MM.1S (cell line): ENCODE data around the gene MARK3.

Source experiments
- EZH2phosphoT487 ChIP-seq: fragments of 300-600 bp; sonication (generic); IDR thresholded peaks from 2 replicates; pipeline ENCODE4 v1.6.1; 2018; ENCODE audit warnings: antibody characterized with exemption, low read length
- TF ChIP-seq, protein P1 (sequence below): fragments of 300-600 bp; sonication (generic); IDR thresholded peaks from 2 replicates; pipeline ENCODE4 v1.5.1; 2016; ENCODE audit warnings: antibody characterized with exemption, low read length, mixed read lengths

DNA sequence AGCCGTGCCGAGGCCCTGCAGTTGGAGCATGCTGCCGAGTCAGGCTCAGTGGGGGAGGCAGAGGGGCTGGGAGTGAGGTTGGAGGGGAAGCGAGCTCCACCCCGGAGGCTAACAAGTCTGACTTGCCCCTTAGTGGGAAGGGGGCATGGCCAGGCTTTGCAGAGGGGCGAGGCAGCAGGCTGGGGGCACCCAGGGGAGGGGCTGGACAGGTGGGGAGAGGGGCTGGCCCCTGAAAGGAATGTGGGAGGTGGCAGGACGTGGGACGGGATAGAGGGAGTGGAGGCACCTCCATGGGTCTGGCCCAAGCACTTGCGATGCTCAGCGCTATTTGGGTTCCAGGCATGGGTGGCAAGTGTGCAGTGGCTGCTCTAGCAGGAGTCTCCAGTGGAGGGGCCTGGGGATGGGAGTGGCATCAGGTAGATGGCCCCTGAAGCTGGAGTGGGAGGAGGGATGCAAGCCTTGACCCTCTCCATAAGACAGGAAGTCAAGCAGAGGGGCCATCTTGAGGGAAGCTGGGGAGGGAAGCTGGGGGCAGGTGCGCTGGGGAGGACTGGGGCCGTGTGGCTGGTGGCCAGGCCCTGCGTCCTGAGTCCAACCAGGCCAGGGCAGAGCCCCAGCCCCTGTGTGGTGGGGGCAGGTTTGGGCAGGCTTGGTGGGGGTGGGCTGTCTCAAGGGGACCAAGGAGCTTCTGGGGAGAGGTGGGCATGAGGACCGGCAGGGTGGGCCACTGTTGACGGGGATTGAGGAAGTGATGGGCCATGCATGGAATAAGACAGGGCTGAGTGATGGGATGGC lies 146.4 kb downstream of the MARK3 start:
- no peak for TF ChIP-seq EZH2phosphoT487
- TF ChIP-seq, protein P1, sequence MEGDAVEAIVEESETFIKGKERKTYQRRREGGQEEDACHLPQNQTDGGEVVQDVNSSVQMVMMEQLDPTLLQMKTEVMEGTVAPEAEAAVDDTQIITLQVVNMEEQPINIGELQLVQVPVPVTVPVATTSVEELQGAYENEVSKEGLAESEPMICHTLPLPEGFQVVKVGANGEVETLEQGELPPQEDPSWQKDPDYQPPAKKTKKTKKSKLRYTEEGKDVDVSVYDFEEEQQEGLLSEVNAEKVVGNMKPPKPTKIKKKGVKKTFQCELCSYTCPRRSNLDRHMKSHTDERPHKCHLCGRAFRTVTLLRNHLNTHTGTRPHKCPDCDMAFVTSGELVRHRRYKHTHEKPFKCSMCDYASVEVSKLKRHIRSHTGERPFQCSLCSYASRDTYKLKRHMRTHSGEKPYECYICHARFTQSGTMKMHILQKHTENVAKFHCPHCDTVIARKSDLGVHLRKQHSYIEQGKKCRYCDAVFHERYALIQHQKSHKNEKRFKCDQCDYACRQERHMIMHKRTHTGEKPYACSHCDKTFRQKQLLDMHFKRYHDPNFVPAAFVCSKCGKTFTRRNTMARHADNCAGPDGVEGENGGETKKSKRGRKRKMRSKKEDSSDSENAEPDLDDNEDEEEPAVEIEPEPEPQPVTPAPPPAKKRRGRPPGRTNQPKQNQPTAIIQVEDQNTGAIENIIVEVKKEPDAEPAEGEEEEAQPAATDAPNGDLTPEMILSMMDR = no peak
